ENCODE measurements around the gene ACTL7A.

DNA sequence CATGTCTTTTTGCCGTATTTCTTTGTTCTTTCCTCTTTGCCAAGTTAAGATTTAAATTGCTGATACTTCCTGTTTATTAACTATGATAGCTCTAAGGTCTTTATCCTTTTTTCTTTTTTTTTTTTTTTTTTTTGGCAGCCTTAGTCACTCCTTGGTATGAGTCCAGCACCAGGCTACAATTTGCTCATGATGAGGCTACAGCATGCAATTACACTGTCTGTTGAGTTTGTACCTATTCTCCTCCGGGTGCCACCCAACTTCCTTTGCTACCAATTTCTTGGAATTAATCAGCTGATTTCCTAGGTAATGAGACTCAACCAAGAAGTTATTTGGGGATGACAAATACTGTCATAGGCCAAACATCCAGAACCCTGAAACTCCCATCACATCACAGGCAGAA, 31.8 kb upstream of the ACTL7A start:
- TF ChIP-seq, protein P1, sequence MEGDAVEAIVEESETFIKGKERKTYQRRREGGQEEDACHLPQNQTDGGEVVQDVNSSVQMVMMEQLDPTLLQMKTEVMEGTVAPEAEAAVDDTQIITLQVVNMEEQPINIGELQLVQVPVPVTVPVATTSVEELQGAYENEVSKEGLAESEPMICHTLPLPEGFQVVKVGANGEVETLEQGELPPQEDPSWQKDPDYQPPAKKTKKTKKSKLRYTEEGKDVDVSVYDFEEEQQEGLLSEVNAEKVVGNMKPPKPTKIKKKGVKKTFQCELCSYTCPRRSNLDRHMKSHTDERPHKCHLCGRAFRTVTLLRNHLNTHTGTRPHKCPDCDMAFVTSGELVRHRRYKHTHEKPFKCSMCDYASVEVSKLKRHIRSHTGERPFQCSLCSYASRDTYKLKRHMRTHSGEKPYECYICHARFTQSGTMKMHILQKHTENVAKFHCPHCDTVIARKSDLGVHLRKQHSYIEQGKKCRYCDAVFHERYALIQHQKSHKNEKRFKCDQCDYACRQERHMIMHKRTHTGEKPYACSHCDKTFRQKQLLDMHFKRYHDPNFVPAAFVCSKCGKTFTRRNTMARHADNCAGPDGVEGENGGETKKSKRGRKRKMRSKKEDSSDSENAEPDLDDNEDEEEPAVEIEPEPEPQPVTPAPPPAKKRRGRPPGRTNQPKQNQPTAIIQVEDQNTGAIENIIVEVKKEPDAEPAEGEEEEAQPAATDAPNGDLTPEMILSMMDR (IDR thresholded peaks at IDR 0.05; ENCODE audit: borderline replicate concordance, extremely low read depth, low read length, poor library complexity, severe bottlenecking): no peak
- no peak for TF ChIP-seq EZH2 (IDR thresholded peaks at IDR 0.05; ENCODE audit: borderline replicate concordance, low read depth, low read length, severe bottlenecking)
